Measurements from ENCODE around the gene PATJ. TPM values are rescaled to one million over a fixed set of nuclear protein-coding genes. Genes with fewer than 3 reads are reported as not detected.

The PATJ gene
- total RNA-seq, 2 donors from 2014 or later, result 37.9 to 72.1 TPM

DNA sequence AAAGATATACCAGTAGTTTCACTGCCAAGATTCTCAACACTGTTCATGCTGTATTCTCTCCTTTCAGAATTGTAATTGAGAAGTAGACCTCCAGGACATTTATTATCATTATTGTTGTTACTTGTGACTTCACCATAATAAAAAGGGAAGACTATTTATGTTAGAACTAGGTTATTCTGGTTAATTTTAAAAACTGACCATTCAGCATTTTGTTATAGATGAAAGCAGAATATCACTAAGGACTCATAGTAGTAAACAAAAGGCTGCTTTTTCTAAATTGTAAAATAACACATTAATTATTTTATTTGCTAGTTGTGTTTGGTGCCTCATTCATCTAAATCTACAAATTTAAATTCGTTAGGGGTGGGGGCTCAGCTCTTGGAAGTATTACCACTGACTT is 210.4 kb downstream of the PATJ start:
- Histone ChIP-seq H3K36me3 (no peaks in the 10 kb centered on the region), H3K4me3 (peak overlapping the region; percentile 21 to 33), H3K9me3 (no peaks in the 10 kb centered on the region), H3K27ac (peak overlapping the region in 1 of 2 donors; percentile 86), H3K4me1 (peaks cover 0 to 6% of the 10 kb centered on the region in 2 donors), H3K27me3 (no peaks in the 10 kb centered on the region)
- TF ChIP-seq CTCF (IDR thresholded peaks at IDR 0.05), result no peak
- no peak for DNase-seq (ENCODE audit: low spot score)

DNA sequence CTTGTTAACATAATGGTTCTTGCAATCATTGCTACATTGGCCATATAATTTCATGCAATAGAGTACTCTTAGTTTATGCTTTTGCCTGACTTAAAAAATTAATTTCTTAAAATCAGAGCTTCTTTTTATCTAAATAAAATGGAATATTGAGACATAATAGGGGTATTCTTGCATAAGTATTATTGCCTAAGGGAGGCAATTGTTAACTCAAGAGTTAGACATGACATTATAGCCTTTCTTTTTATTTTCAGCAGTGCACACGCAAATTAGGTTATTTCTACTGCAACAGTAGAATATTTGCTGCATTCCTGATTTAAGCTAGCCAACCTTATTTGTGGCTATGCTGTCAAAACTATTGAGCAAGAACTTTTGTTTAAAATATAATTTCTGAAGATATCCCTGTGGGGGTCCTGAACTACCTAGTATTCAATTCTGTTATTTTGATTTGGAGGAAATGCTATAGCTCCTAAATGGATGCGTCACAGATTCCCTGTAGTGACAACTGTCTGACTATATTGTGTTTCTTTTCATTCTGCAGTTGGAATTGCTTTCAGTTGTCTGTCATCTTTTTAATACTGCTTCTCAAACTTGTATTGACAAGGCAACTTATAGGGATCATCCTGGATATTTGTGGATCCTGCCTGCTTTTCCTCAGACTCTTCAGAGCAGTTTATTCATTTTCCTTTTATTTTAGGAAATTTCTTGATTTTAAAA is 211.0 kb downstream of the PATJ start:
- Histone ChIP-seq H3K27ac (peak overlapping the region in 1 of 2 donors; percentile 86), H3K4me1 (peaks cover 0 to 6% of the 10 kb centered on the region in 2 donors), H3K36me3 (no peaks in the 10 kb centered on the region), H3K4me3 (peak overlapping the region; percentile 21 to 33), H3K27me3 (no peaks in the 10 kb centered on the region), H3K9me3 (no peaks in the 10 kb centered on the region)
- no peak for TF ChIP-seq CTCF (IDR thresholded peaks at IDR 0.05)
- DNase-seq (ENCODE audit: low spot score), result no peak

DNA sequence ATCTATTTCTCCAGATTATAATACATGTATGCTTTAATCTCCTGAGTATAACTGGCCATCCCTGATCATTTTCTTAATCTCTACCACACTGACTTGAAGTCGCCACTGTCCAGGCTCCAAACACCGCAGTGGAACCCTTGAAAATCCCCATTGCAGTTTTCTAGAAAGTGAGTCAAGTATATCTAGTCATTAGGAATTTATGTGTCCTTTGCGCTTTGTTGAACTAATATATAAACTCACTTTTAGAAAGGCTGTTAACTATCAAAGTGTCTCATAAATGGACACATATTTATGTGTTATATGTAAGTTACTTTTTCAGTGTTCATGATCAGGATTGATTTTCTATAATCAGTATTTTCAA is 211.5 kb downstream of the PATJ start:
- H3K36me3 ChIP-seq, result no peaks in the 10 kb centered on the region
- no peak for TF ChIP-seq CTCF (IDR thresholded peaks at IDR 0.05)
- no peaks in the 10 kb centered on the region for H3K9me3 ChIP-seq
- no peak for DNase-seq (ENCODE audit: low spot score)
- peak overlapping the region in 1 of 2 donors; percentile 86 for H3K27ac ChIP-seq
- H3K4me3 ChIP-seq, result peak overlapping the region in 1 of 2 donors; percentile 33
- H3K4me1 ChIP-seq, result peaks cover 0 to 6% of the 10 kb centered on the region in 2 donors
- no peaks in the 10 kb centered on the region for H3K27me3 ChIP-seq

GRCh38 chr1:61955261-61955660 is 213.0 kb downstream of the PATJ start:
- no peak overlapping the region for H3K4me3 ChIP-seq
- no peaks in the 10 kb centered on the region for H3K9me3 ChIP-seq
- H3K27me3 ChIP-seq, result no peaks in the 10 kb centered on the region
- DNase-seq (ENCODE audit: low spot score), result no peak
- TF ChIP-seq CTCF (IDR thresholded peaks at IDR 0.05), result no peak
- H3K27ac ChIP-seq, result no peak overlapping the region
- H3K4me1 ChIP-seq, result peaks cover 0 to 6% of the 10 kb centered on the region in 2 donors
- no peaks in the 10 kb centered on the region for H3K36me3 ChIP-seq

GRCh38 chr1:61956016-61956645 is 213.9 kb downstream of the PATJ start:
- no peak overlapping the region for H3K27ac ChIP-seq
- H3K27me3 ChIP-seq, result no peaks in the 10 kb centered on the region
- no peak overlapping the region for H3K4me3 ChIP-seq
- no peak for TF ChIP-seq CTCF (IDR thresholded peaks at IDR 0.05)
- no peak for DNase-seq (ENCODE audit: low spot score)
- no peaks in the 10 kb centered on the region for H3K9me3 ChIP-seq
- no peaks in the 10 kb centered on the region for H3K36me3 ChIP-seq
- peaks cover 0 to 6% of the 10 kb centered on the region in 2 donors for H3K4me1 ChIP-seq
